NCI-H2196 (cell line): ENCODE results near the gene TMEM135.
"Not testable (repeated sequence)": the region's sequence is repeated elsewhere in the genome, so short reads cannot be mapped to it uniquely, and the experiment has no call there.

Experiments
- DNase-seq: peaks from one replicate; lab custom pipeline; 2025; ENCODE audit not compliant: unreplicated experiment; lab: John Stamatoyannopoulos, UW

The TMEM135 gene

GRCh38 chr11:87037450-87038234, at the start of gene TMEM135:
TSS of gene TMEM135 (plus strand) at chr11:87037934. CDS start at chr11:87038046, 112 bp downstream.
- peak; percentile 97 for DNase-seq

DNA sequence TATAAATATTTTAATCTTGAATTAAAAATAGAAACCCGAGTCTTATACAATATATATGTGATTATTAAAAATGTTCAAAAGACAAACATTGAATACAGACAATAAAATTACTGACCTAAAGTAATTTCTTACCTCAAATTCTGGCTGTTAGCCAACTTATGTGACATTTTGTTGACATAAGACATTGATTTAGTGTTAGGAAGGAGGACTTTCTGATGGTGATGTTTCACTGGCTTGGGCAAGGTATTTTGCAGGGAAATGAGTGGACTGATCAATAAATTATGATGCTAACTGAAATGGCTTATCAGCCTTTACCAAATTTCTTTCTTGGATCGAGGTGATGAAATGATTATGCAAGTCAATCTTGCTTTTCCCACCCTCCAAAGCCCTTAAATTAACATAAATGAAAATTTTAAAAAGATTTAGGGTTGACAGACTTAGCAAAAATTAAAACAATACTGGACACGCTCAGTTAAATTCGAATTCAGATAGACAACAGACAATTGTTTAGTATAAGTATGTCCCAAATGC, 49.3 kb upstream of the TMEM135 start:
- no peak for DNase-seq

DNA sequence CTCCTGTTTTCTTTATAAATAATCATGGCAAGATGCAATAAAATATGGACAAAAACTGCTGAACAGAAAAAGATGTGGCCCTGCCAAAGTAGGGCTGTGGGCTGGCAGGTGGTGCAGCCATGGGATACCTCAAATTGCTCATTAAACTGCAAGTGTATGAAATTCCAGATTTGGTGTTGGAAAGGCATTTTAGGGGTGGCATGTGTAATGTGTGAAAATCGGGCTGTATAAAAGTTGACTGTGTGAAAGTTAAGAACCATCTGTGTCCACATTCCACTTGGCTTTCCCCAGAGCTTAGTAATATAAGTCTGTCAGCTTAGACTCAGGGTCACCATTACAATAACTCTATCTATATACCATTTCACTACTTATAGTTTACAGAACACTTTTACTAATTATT, 47.7 kb upstream of the TMEM135 start:
- DNase-seq, result no peak

GRCh38 chr11:86990515-86990914, 47.2 kb upstream of the TMEM135 start:
- DNase-seq, result no peak

DNA sequence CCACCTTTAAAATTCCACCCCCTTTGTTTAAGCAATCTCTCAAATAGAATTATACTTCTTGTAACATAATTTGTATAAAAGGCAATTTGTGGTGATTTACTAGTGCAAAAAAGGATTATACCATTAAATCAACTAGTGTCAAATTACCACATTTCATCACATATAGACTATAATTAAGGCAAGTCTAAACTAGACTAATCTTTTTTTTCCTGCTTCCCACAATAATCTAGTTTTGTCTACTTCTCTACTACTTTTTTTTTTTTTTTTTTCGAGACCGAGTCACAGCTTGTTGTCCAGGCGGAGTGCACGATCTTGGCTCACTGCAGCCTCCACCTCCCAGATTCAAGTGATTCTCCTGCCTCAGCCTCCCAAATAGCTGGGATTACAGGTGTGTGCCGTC, 46.4 kb upstream of the TMEM135 start:
- no peak for DNase-seq

GRCh38 chr11:86992340-86992739, 45.4 kb upstream of the TMEM135 start:
- not testable (repeated sequence) for DNase-seq

DNA sequence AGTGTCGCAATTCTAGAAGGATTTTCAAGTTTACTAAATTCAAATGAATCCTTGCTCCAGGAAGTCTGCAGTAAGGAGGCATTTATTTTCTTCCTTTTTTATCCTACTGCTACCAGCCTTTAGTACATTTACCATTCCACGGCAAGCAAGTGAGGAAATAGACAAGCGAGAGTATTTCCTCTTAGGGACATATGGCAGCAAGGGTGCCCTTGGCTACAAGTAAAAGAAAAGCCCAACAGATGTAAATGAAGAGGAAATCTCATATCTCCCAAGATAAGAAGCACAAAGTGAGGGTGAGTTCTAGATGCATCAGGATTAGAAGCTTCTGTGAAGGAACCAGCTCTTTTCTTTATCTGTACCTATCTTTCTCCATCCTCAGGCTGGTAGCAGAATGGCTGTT, 44.7 kb upstream of the TMEM135 start:
- DNase-seq, result no peak

GRCh38 chr11:86996953-86997570, 40.7 kb upstream of the TMEM135 start:
- DNase-seq, result no peak

DNA sequence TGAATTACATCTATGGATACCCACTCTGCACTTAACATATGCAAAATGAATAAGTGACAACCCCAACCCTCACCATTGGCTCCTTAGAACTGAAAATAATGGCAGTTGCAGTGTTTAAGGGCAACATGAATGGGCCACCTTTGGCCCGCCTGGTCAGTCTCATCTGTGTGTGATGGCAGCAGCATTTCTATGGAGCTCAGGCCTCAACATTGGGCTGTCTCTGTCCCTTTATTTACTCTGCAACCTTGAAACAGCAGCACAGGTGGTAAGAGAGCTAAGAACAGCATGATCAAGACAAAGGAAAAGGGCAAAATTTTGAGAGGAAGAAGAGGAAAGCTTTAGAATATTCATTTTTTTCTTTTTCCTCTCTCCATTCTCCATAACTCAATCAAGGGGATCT, 38.3 kb upstream of the TMEM135 start:
- no peak for DNase-seq

DNA sequence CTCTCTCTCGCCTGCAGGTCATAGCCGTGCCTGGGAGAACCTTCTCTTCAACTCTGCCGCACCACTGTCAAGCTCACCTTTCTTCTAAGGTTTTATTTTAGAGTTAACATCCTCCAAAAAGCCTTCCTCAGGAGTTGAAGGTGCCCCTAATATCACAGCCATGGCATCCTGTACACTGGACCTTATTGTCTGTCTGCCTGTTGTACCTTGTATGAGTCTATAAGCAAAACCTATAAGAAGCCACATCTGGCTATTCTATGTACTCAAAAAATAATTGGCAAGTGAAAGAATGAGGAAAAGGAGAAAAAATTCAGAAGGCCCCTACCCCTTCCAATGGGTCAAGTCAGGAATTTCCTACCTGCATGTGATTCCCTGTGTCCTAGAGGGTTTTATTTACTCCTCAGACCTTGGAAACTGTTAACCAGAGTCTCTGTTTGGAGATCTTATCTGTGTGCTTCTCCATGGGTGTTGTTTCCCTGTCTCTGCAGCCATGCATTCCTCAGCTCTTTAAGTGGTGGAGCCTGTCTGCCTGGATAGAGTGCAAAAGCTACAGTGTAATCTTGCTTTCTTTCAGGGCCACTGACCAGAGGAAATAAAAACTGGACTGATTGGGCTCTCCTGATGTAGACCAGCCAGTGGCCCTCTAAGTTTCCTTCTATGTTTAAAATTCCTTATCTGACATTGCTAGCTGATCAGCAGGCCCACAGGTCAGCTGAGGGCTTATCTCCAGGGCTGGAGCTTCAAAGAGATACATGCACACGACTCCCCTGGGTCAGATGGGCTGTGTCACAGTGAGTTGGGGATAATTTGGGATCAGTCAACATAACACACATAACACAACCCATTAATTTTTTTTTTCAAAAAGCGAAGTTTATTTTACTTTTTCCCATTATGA, 37.6 kb upstream of the TMEM135 start:
- peak; percentile 48 for DNase-seq

DNA sequence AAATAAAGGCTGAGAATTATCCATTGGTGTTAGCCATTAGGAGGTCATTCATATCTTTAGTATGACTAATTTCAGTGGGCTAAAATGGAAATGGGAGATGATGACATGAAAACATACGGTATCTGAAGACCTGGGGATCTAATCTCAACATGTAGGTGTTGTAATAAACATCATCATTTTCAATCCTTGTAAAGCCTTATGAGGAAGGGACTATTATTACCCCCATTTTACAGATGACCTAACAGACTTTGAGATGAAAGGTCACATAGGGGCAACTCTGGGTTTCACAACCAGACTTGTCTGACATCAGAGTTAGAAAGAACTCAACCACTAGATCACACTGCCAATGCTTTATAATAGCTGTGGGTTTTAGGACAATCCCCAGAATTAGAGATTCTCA, 34.8 kb upstream of the TMEM135 start:
- DNase-seq, result no peak

GRCh38 chr11:87004281-87004680, 33.5 kb upstream of the TMEM135 start:
- DNase-seq, result not testable (repeated sequence)

- DNase-seq, result no peak
These were observed 32.2 kb upstream of the TMEM135 start for GRCh38 chr11:87005569-87005921.

- no peak for DNase-seq
These were observed 31.7 kb upstream of the TMEM135 start for GRCh38 chr11:87006035-87006434.

GRCh38 chr11:87007963-87008362, 29.8 kb upstream of the TMEM135 start:
- no peak for DNase-seq

DNA sequence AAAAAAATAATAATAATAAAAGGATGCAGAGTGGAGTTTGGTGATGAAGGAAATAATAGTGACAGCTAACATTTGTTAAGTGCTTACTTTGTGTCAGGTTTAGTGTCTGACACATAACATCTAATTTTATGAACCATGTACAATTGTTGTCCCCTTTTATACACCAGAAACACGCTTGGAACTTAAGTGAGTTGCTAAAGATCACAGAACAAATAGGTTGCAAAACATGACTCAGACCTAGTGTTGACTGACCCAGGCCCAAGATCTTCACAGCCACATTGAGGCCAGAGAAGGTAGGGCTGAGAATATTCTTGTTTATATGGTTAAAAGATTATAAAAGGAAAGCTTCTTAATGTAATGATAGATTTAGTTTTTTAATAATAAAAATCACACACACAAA, 25.6 kb upstream of the TMEM135 start:
- no peak for DNase-seq

DNA sequence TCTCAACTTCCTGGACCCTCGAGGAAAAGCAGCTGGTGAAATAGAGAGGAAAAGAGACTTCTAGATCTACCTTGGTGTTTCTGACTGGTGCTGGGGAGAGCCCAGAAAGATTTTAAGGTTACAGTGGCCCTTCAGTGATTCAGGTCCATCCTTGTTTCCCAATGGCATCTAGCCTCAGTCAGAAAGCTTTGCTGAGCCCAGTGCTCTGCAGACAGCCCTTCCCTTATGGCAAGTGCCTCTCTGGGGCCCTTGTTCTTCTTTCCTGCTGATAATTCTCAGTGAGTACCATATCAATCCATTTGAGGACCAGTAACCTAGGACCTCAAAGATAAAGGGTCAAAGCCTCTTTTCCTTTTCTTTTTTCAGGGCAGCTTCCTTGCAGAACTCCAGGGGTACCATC, 25.1 kb upstream of the TMEM135 start:
- DNase-seq, result no peak

GRCh38 chr11:87013912-87014825, 23.6 kb upstream of the TMEM135 start:
- no peak for DNase-seq

DNA sequence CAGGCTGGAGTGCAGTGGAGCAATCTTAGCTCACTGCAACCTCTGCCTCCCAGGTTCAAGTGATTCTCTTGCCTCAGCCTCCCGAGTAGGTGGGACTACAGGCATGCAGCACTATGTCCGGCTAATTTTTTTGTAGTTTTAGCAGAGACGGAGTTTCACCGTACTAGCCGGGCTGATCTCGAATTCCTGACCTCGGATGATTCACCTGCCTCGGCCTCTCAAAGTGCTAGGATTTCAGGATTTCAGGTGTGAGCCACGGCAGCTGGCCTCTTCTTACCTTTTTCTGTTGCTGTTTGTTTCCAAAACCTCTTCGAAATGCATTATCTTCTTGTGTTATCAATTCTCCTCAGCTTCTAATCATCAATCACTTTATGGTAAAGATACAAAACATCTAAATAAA, 22.1 kb upstream of the TMEM135 start:
- no peak for DNase-seq

GRCh38 chr11:87019613-87020271, 18.0 kb upstream of the TMEM135 start:
- no peak for DNase-seq
